WTC11 (cell line): Measurements from ENCODE around the gene SLC28A1.

ENCODE experiments used
- CREB1 ChIP-seq: sonication (generic); formaldehyde crosslinking; IDR thresholded peaks from 2 replicates; pipeline ENCODE4 v1.8.0; 2023; ENCODE audit warnings: mild to moderate bottlenecking, missing genetic modification reagents
- GTF2I ChIP-seq: fragments of 250-450 bp; sonication (Bioruptor Pico); conservative IDR thresholded peaks from 2 replicates; pipeline ENCODE4 v1.4.0; 2021; ENCODE audit warnings: mild to moderate bottlenecking
- TF ChIP-seq, protein P1 (sequence below): fragments of 200-600 bp; IDR thresholded peaks from 2 replicates; pipeline ENCODE4 v1.8.0; 2022; ENCODE audit warnings: antibody characterized with exemption
- TF ChIP-seq, protein P2 (sequence below): sonication (generic); formaldehyde crosslinking; IDR thresholded peaks from 2 replicates; pipeline ENCODE4 v1.8.0; 2022; ENCODE audit warnings: missing genetic modification reagents
- TF ChIP-seq, protein P3 (sequence below): sonication (generic); formaldehyde crosslinking; IDR thresholded peaks from 2 replicates; pipeline ENCODE4 v1.8.1; 2022; ENCODE audit warnings: low read depth, missing genetic modification reagents, borderline replicate concordance

DNA sequence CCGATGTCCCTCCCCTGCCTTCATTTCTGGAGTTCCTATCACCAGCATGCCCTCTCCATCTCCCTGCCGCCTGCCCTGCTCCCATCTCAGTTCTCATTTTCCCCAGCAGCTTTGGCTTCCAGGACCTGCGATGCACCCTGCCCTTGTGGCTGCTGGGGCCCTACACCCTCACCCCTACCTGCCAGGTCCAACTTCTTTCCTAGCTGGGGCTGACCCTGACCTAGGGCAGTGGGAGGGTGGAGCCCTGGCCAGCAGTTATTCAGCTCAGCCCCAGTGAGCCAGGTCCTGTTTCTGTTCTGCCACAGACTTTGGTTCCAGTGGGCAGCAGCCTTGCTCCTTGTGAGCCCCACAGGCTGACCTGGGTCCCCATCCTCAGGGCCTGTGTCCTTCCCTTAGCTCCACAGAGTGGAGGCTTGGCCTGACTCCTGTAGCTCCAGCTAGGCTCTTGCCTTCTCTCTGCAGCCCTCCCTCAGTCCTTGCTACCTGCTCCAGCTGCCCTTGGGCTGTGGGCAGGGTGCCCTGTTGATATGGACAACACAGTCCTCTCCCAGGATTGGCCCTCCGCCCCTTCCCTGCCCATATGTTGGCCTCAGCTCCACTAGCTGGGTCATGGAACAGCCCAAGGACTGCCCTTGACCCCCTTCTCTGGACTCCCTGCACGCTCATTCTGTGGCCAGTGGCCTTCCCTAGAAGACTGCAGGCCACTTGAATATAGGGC lies 62.5 kb downstream of the SLC28A1 start:
- TF ChIP-seq, protein P1, sequence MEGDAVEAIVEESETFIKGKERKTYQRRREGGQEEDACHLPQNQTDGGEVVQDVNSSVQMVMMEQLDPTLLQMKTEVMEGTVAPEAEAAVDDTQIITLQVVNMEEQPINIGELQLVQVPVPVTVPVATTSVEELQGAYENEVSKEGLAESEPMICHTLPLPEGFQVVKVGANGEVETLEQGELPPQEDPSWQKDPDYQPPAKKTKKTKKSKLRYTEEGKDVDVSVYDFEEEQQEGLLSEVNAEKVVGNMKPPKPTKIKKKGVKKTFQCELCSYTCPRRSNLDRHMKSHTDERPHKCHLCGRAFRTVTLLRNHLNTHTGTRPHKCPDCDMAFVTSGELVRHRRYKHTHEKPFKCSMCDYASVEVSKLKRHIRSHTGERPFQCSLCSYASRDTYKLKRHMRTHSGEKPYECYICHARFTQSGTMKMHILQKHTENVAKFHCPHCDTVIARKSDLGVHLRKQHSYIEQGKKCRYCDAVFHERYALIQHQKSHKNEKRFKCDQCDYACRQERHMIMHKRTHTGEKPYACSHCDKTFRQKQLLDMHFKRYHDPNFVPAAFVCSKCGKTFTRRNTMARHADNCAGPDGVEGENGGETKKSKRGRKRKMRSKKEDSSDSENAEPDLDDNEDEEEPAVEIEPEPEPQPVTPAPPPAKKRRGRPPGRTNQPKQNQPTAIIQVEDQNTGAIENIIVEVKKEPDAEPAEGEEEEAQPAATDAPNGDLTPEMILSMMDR = no peak
- TF ChIP-seq, protein P2, sequence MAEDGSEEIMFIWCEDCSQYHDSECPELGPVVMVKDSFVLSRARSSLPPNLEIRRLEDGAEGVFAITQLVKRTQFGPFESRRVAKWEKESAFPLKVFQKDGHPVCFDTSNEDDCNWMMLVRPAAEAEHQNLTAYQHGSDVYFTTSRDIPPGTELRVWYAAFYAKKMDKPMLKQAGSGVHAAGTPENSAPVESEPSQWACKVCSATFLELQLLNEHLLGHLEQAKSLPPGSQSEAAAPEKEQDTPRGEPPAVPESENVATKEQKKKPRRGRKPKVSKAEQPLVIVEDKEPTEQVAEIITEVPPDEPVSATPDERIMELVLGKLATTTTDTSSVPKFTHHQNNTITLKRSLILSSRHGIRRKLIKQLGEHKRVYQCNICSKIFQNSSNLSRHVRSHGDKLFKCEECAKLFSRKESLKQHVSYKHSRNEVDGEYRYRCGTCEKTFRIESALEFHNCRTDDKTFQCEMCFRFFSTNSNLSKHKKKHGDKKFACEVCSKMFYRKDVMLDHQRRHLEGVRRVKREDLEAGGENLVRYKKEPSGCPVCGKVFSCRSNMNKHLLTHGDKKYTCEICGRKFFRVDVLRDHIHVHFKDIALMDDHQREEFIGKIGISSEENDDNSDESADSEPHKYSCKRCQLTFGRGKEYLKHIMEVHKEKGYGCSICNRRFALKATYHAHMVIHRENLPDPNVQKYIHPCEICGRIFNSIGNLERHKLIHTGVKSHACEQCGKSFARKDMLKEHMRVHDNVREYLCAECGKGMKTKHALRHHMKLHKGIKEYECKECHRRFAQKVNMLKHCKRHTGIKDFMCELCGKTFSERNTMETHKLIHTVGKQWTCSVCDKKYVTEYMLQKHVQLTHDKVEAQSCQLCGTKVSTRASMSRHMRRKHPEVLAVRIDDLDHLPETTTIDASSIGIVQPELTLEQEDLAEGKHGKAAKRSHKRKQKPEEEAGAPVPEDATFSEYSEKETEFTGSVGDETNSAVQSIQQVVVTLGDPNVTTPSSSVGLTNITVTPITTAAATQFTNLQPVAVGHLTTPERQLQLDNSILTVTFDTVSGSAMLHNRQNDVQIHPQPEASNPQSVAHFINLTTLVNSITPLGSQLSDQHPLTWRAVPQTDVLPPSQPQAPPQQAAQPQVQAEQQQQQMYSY (CRISPR knock-in tag) = no peak
- no peak for TF ChIP-seq GTF2I (CRISPR knock-in tag)
- TF ChIP-seq, protein P3, sequence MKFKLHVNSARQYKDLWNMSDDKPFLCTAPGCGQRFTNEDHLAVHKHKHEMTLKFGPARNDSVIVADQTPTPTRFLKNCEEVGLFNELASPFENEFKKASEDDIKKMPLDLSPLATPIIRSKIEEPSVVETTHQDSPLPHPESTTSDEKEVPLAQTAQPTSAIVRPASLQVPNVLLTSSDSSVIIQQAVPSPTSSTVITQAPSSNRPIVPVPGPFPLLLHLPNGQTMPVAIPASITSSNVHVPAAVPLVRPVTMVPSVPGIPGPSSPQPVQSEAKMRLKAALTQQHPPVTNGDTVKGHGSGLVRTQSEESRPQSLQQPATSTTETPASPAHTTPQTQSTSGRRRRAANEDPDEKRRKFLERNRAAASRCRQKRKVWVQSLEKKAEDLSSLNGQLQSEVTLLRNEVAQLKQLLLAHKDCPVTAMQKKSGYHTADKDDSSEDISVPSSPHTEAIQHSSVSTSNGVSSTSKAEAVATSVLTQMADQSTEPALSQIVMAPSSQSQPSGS (CRISPR knock-in tag) = no peak
- TF ChIP-seq CREB1 (CRISPR knock-in tag) = no peak
